Activated naive CD8-positive, alpha-beta T cell (primary cell): ENCODE data around the gene C16orf74.

ENCODE experiments used
- H3K27ac Mint-ChIP-seq: one replicate; pipeline ENCODE4 v1.8.0; 2021; ENCODE audit warnings: mixed read lengths
- H3K27me3 Mint-ChIP-seq: one replicate; pipeline ENCODE4 v1.8.0; 2021; ENCODE audit warnings: mixed read lengths
- H3K36me3 Mint-ChIP-seq: one replicate; pipeline ENCODE4 v1.8.0; 2021; ENCODE audit warnings: mixed read lengths
- H3K4me1 Mint-ChIP-seq: one replicate; pipeline ENCODE4 v1.8.0; 2021; ENCODE audit warnings: low read depth, mixed read lengths
- H3K4me3 Mint-ChIP-seq: one replicate; pipeline ENCODE4 v1.8.0; 2021; ENCODE audit warnings: mild to moderate bottlenecking, mixed read lengths
- H3K9me3 Mint-ChIP-seq: one replicate; pipeline ENCODE4 v1.8.0; 2021; ENCODE audit warnings: low read depth, mixed read lengths

The C16orf74 gene

DNA sequence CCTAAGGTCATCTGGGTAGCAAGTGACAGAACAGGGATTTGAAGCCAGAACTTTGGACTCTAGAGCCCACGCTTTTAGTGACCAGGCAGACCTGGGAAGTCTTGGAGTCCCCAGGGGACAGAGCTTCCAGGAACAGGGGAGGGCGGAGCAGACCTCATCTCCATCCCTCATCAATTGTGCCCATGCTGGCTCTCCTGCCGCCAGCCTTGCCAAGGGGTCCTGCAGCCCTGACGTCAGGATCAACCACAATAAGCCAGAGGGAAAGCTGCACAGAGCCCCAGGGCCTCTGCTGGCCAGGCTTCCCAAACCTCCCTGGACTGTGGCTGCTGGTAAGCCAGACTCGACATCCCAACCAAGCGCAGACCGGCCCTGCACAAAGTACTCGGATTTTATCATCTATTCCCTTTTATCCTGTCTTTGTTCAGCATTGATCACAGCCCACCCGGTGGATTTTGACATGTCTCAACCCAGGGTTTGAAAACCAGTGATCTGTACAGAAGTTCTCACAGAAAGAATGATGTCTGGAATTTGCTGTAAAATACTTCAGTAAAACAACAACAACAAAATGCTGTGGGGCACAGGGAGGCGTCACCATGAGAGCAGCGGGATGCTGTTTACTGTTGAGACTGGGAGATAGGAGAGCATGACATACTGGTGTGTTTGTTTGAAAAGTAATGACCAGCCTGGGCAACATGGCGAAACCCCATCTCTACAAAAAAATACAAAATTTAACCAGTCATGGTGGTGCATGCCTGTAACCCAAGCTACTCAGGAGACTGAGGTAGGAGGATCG lies 11.8 kb downstream of the C16orf74 start:
- H3K4me3 Mint-ChIP-seq: no peak overlapping the region
- no peaks in the 10 kb centered on the region for H3K9me3 Mint-ChIP-seq
- peaks cover 18% of the 10 kb centered on the region for H3K4me1 Mint-ChIP-seq
- no peak overlapping the region for H3K27ac Mint-ChIP-seq
- H3K27me3 Mint-ChIP-seq: no peaks in the 10 kb centered on the region
- no peaks in the 10 kb centered on the region for H3K36me3 Mint-ChIP-seq

GRCh38 chr16:85736921-85737320 lies 14.0 kb downstream of the C16orf74 start:
- Mint-ChIP-seq H3K9me3 (no peaks in the 10 kb centered on the region), H3K27me3 (no peaks in the 10 kb centered on the region), H3K4me1 (peaks cover 30% of the 10 kb centered on the region), H3K36me3 (no peaks in the 10 kb centered on the region), H3K27ac (no peak overlapping the region), H3K4me3 (no peak overlapping the region)

- peak overlapping the region; percentile 65 for H3K4me3 Mint-ChIP-seq
- H3K9me3 Mint-ChIP-seq: no peaks in the 10 kb centered on the region
- H3K27me3 Mint-ChIP-seq: no peaks in the 10 kb centered on the region
Measured at GRCh38 chr16:85735946-85736345, 14.9 kb downstream of the C16orf74 start.

GRCh38 chr16:85735225-85735635 lies 15.7 kb downstream of the C16orf74 start:
- no peaks in the 10 kb centered on the region for H3K27me3 Mint-ChIP-seq
- no peak overlapping the region for H3K27ac Mint-ChIP-seq
- H3K36me3 Mint-ChIP-seq: no peaks in the 10 kb centered on the region
- H3K4me1 Mint-ChIP-seq: peaks cover 35% of the 10 kb centered on the region
- no peaks in the 10 kb centered on the region for H3K9me3 Mint-ChIP-seq
- H3K4me3 Mint-ChIP-seq: peak overlapping the region; percentile 65

More at GRCh38 chr16:85735946-85736345, 14.9 kb downstream of the C16orf74 start:
- H3K36me3 Mint-ChIP-seq: no peaks in the 10 kb centered on the region
- peaks cover 34% of the 10 kb centered on the region for H3K4me1 Mint-ChIP-seq
- H3K27ac Mint-ChIP-seq: peak overlapping the region; percentile 34

GRCh38 chr16:85734311-85735017 lies 16.4 kb downstream of the C16orf74 start:
- no peaks in the 10 kb centered on the region for H3K9me3 Mint-ChIP-seq
- H3K4me1 Mint-ChIP-seq: peaks cover 38% of the 10 kb centered on the region
- no peak overlapping the region for H3K27ac Mint-ChIP-seq
- H3K27me3 Mint-ChIP-seq: no peaks in the 10 kb centered on the region
- H3K36me3 Mint-ChIP-seq: no peaks in the 10 kb centered on the region
- H3K4me3 Mint-ChIP-seq: peak overlapping the region; percentile 65

- H3K36me3 Mint-ChIP-seq: no peaks in the 10 kb centered on the region
- H3K9me3 Mint-ChIP-seq: no peaks in the 10 kb centered on the region
- H3K27ac Mint-ChIP-seq: no peak overlapping the region
- H3K27me3 Mint-ChIP-seq: no peaks in the 10 kb centered on the region
- H3K4me3 Mint-ChIP-seq: no peak overlapping the region
- H3K4me1 Mint-ChIP-seq: peaks cover 42% of the 10 kb centered on the region
Measured at GRCh38 chr16:85733839-85734170, 17.1 kb downstream of the C16orf74 start.

DNA sequence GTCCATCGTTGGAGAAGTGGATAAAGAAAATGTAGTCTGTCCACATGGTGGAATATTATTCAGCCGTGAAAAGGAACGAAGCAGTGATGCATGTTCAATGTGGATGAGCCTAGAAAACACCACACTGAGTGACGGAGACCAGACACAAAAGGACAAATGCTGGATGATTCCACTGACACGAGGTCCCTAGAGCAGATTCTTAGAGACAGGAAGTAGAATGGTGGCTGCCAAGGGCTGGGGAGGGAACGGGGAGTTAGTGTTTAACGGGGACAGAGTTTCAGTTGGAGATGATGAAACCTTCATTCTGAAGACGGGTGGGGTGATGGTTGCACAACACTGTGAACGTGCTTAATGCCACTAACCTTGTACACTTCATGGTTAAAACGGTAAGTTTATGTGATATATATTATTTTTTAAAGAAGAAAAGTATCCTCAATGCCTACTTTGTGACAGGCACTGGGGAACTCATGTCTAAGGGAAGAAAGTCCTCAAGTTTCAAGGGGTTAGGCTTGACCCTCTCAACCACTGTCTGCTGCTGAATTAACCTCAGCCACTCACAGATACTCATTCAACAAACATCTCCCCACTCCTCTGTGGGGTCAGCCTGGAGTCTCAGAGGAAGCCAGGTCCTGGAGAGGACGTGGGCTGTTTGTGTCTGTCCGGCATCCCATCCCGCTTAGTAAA lies 17.6 kb downstream of the C16orf74 start:
- Mint-ChIP-seq H3K9me3 (no peaks in the 10 kb centered on the region), H3K4me1 (peaks cover 42% of the 10 kb centered on the region), H3K27ac (no peak overlapping the region), H3K27me3 (no peaks in the 10 kb centered on the region), H3K36me3 (no peaks in the 10 kb centered on the region), H3K4me3 (no peak overlapping the region)

GRCh38 chr16:85731179-85731578 lies 19.7 kb downstream of the C16orf74 start:
- Mint-ChIP-seq H3K27ac (no peak overlapping the region), H3K36me3 (peaks cover under 1% of the 10 kb centered on the region), H3K27me3 (no peaks in the 10 kb centered on the region), H3K9me3 (no peaks in the 10 kb centered on the region), H3K4me1 (peaks cover 39% of the 10 kb centered on the region), H3K4me3 (no peak overlapping the region)

GRCh38 chr16:85730186-85730465 lies 20.8 kb downstream of the C16orf74 start:
- H3K4me1 Mint-ChIP-seq: peaks cover 28% of the 10 kb centered on the region
- no peak overlapping the region for H3K4me3 Mint-ChIP-seq
- no peak overlapping the region for H3K27ac Mint-ChIP-seq
- no peaks in the 10 kb centered on the region for H3K27me3 Mint-ChIP-seq
- peaks cover 4% of the 10 kb centered on the region for H3K36me3 Mint-ChIP-seq
- H3K9me3 Mint-ChIP-seq: no peaks in the 10 kb centered on the region

- peaks cover 4% of the 10 kb centered on the region for H3K36me3 Mint-ChIP-seq
- no peaks in the 10 kb centered on the region for H3K27me3 Mint-ChIP-seq
- no peak overlapping the region for H3K27ac Mint-ChIP-seq
- no peak overlapping the region for H3K4me3 Mint-ChIP-seq
- peaks cover 24% of the 10 kb centered on the region for H3K4me1 Mint-ChIP-seq
- no peaks in the 10 kb centered on the region for H3K9me3 Mint-ChIP-seq
Measured at GRCh38 chr16:85729452-85730185, 21.3 kb downstream of the C16orf74 start.

- no peak overlapping the region for H3K4me3 Mint-ChIP-seq
- H3K4me1 Mint-ChIP-seq: peaks cover 21% of the 10 kb centered on the region
- H3K27me3 Mint-ChIP-seq: no peaks in the 10 kb centered on the region
- peaks cover 4% of the 10 kb centered on the region for H3K36me3 Mint-ChIP-seq
- H3K9me3 Mint-ChIP-seq: no peaks in the 10 kb centered on the region
- H3K27ac Mint-ChIP-seq: no peak overlapping the region
Measured at GRCh38 chr16:85728879-85729278, 22.0 kb downstream of the C16orf74 start.

DNA sequence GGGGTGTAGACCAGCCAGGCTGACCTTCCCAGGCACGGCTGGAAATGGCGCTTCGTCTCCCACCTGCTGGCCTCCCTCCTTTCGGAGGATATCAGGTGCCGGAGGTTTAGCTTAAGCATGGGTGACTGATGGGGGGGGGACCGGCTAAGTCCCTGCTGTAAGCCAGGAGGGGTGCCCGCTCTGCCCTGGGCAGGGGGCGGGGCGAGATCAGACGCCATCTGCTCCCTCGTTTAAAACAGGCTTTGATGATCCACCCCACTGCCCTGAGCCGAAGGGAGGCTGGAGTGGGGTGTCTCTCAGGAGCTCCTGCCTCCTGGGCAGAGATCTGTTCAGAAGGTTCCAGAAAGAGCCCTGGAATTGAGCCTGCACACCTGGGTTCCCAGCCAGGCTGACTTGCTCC lies 26.0 kb downstream of the C16orf74 start:
- Mint-ChIP-seq H3K4me3 (no peak overlapping the region), H3K27ac (no peak overlapping the region), H3K27me3 (no peaks in the 10 kb centered on the region), H3K36me3 (peaks cover 4% of the 10 kb centered on the region), H3K9me3 (no peaks in the 10 kb centered on the region), H3K4me1 (peaks cover 7% of the 10 kb centered on the region)

- H3K9me3 Mint-ChIP-seq: no peaks in the 10 kb centered on the region
- no peaks in the 10 kb centered on the region for H3K27me3 Mint-ChIP-seq
- peaks cover 4% of the 10 kb centered on the region for H3K36me3 Mint-ChIP-seq
- H3K4me3 Mint-ChIP-seq: no peak overlapping the region
- peaks cover 3% of the 10 kb centered on the region for H3K4me1 Mint-ChIP-seq
- H3K27ac Mint-ChIP-seq: no peak overlapping the region
Measured at GRCh38 chr16:85724126-85724879, 26.6 kb downstream of the C16orf74 start.

- Mint-ChIP-seq H3K4me1 (peaks cover 4% of the 10 kb centered on the region), H3K27me3 (no peaks in the 10 kb centered on the region), H3K27ac (no peak overlapping the region), H3K9me3 (no peaks in the 10 kb centered on the region), H3K36me3 (peaks cover 4% of the 10 kb centered on the region), H3K4me3 (no peak overlapping the region)
Measured at GRCh38 chr16:85722128-85722893, 28.6 kb downstream of the C16orf74 start.
